ENCODE results near the gene NEFH. TPM values are rescaled to one million over a fixed set of nuclear protein-coding genes. Genes with fewer than 3 reads are reported as not detected.

The NEFH gene
- polyA plus RNA-seq, 12 donors = 0.19 to 10.5 (median 2.1) TPM; not detected in 1

- no peak for DNase-seq
These were observed 19.8 kb downstream of the NEFH start for GRCh38 chr22:29499852-29500251.

GRCh38 chr22:29503811-29504372 is 23.9 kb downstream of the NEFH start:
- peak; percentile 45 for DNase-seq

GRCh38 chr22:29509298-29509697 is 29.3 kb downstream of the NEFH start:
- no peak for DNase-seq

GRCh38 chr22:29509815-29510214 is 29.8 kb downstream of the NEFH start:
- no peak for DNase-seq

- DNase-seq = no peak
These were observed 30.5 kb downstream of the NEFH start for GRCh38 chr22:29510542-29510941.

- no peak for DNase-seq
These were observed 31.3 kb downstream of the NEFH start for GRCh38 chr22:29511126-29511862.

GRCh38 chr22:29512031-29512430 is 32.0 kb downstream of the NEFH start:
- DNase-seq = no peak

- DNase-seq = no peak
These were observed 37.3 kb downstream of the NEFH start for GRCh38 chr22:29517215-29517908.

GRCh38 chr22:29518427-29518826 is 38.4 kb downstream of the NEFH start:
- DNase-seq = no peak

GRCh38 chr22:29519996-29520395 is 40.0 kb downstream of the NEFH start:
- DNase-seq = no peak

GRCh38 chr22:29520851-29521250 is 40.8 kb downstream of the NEFH start:
- DNase-seq = no peak

- no peak for DNase-seq
These were observed 41.5 kb downstream of the NEFH start for GRCh38 chr22:29521526-29521925.

GRCh38 chr22:29523761-29524160 is 43.7 kb downstream of the NEFH start:
- no peak for DNase-seq

GRCh38 chr22:29524442-29525191 is 44.6 kb downstream of the NEFH start:
- DNase-seq = no peak

- DNase-seq = no peak
These were observed 48.1 kb downstream of the NEFH start for GRCh38 chr22:29528144-29528543.

- no peak for DNase-seq
These were observed 50.7 kb downstream of the NEFH start for GRCh38 chr22:29530716-29531115.

GRCh38 chr22:29531419-29531818 is 51.4 kb downstream of the NEFH start:
- DNase-seq = no peak

- no peak for DNase-seq
These were observed 56.4 kb downstream of the NEFH start for GRCh38 chr22:29536411-29536810.

GRCh38 chr22:29539105-29539504 is 59.1 kb downstream of the NEFH start:
- no peak for DNase-seq
